GM19438 (cell line): ENCODE results near the gene KDM4F.

Experiments used
- ATAC-seq: cut with Tn5 transposase; IDR thresholded peaks from one replicate; pipeline ENCODE4 v1.9.1; 2021; ENCODE audit warnings: low read depth; ENCODE audit not compliant: unreplicated experiment

KDM4F gene

DNA sequence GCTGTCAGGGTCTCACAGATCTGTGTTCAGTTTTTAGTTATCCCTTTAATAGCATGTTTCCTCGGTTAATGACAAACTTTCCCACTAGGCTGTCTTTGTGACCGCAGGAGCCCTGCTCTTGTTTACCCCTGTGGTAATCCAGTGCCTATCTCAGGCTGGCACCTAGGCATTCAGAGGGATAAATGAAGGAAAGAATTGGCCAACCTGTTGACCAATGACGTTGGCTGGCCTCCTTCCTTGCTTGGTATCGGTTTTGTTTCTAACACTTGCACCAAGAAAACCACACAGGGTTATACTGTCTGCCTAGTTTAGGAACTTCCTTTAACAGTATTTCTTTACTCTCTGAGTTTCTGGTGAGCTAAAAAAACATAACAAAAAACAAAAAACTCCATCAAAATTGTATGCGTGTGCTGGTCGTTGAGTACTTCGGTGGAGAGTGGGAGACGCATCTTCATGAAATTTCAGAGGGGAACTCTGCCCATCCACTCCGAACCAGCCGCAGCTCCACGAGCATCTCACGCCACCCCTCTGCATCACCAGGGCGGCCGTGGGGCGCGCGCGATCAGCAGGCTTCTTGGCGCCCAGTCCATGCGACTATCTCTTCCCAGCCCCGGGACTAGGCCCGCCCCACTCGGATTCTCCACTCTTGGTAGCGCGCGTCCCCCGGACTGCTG is 39.9 kb downstream of the KDM4F start:
- peak; percentile 53 for ATAC-seq

DNA sequence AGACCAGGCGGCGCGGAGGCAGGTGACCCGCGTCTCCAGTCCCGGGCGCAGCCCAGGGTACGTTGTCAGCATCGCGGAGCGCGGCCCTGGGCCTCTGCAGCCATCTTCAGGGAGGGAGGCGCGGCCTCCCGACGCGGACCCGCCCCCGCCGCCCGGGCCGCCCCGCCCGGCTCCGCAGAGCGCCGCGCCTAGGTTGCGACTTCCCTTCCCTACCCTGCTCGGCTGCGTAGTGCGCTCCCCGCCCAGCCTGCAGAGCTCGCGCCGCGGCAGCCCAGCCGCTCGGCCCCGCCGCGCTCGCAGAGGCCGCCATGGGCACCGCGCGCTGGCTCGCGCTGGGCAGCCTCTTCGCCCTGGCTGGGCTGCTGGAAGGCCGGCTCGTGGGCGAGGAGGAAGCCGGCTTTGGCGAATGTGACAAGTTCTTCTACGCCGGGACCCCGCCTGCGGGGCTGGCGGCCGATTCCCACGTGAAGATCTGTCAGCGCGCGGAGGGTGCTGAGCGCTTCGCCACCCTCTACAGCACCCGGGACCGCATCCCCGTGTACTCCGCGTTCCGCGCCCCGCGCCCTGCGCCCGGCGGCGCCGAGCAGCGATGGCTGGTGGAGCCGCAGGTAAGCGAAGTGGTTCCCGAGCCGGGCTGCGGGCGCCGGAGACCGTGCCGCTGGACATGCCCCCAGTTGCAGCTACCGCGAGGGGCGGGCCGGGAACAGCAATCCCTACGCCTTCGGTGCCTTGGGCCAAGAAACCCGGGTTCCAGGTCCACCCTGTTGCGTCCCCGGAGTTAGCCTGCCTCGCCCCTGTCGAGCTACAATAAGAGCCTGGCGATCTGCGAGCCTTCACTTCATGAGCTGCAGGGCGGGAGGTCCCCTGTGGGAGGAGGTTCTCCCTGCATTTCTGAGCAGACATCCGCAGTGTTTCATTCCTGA is 40.7 kb downstream of the KDM4F start, which contains the start of gene ENDOD1:
Gene ENDOD1 (plus strand): TSS at position 227 of the 923 bp plus-strand sequence. CDS start 82 bp downstream, at position 309.
- peak; percentile 81 for ATAC-seq

DNA sequence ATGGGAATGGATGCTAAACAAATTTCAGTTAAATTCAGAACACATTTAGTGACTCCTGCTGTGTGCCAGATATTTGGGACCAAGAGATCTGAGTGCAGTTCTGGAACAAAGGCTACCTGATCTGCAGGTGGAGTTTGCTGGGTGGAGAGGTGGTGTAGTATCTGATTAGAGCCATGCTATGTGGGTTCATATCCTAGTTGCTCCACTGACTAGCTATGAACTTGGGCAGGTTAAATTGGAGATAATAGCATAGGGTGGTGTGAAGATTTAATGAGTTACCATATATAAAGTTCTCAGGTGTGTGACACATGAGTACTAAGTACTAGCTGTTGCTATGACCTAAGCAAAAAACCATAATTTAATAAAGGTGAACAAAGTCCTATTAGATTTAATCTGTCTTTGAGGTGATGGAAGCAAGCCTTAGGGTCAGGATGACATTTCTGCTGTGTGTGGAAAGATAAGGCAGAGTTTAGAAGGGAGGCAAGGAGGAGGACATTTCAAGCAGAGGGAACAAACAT is 42.5 kb downstream of the KDM4F start:
- no peak for ATAC-seq

DNA sequence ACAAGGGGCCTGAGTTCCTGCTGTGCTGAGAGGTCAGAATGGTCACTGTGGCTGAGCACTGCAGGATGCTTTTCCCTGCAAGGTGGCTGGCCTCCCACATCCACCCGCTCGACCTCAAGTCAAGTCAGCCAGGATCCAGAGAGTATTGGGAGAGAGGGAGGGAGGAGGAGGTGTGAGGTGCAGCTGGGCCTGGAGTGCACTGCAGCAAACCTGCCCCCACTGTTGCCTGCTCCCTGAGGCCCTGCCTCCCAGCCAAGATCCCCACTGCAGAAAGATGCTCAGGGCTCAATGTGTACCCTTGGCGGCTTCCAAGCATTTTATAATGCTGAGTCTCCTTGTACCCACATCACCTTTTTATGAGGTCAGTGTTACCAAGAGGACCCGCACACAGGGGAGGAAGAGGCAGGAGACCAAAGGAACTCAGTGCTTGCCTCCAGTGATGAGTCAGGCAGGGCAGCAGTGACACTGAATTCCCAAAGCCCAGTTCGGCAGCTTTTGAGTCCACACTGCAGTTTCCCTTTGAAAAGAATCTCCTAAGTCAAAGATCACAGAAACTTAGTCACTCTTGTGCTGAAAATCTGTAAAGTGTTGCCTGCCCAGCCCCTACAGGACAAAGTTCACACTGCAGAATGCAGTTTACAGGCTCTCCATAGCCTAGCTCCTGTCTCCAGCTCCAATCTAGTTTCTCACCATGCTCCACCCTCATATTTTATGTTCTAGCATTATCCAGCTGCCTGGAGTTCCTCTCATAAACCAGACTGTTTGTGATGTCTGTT is 43.5 kb downstream of the KDM4F start:
- no peak for ATAC-seq

DNA sequence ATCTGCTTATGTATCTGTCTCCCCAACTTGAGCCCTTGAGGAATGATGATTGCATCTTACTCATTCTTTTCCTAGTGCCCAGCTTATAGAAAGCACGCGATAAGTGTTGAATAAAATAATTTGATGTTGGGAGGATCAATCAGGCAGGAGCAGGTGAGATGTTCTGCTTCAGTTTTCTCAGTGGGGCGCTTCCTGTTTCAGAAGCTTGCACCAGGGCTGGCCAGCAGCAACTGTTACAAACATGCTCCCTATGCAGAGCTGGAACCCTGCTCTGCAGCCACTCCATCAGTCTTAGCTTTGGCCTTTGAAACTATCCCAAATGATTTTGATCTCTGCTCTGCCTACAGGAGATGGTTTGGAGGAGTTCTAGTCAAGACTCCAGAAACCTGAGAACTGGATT is 44.3 kb downstream of the KDM4F start:
- no peak for ATAC-seq

DNA sequence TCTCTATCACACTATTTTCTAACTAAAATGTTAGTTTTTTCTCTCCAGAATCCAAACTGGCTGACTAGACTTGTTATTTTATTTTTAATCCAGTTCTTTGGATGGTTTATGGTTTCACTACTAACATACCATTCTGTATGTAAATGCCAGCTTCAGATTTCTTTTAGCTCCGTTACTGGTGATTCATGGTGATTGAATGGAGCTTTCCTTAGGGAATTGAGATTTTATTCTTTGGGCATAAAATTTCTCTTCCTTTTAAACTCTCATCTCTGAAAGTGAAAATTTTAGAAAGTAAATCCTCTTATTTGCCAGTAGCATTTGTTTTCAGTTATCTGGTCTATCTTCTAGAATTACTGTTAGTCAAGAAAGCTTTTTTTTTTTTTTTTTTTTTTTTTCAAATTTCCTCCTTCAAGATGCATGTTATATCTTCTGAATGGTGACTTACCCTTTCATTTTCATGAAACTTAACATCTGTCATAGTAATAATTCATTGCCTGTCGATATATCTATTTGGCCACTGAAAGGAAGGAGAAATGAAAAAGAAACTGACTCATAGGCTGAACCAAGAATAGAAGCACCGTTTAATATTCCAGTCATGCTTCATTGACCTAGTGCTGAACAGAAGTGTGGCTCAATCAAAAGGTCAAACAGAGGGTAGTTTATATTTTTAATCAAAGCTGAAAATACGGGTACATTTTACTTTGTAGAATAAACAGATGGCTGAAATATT is 46.8 kb downstream of the KDM4F start:
- peak; percentile 62 for ATAC-seq

DNA sequence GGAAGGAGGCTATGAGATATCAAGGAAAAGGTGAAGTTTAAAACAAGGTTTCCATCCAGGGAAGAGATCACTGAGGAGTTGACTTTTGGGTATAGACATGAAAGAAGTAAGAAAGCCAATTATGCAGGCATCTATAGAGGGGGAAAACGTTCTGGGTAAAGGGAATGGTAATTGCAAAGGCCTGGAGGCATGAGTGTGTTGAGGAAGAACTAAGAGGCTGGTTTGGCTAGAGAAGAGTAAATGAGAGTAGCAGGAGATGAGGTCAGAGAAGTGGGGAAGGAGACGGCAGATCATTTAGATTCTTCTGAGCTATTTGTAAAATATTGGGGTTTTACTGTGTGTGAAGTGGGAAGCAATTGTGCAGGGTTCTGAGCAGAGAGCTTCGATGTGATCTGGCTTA is 48.0 kb downstream of the KDM4F start:
- no peak for ATAC-seq

DNA sequence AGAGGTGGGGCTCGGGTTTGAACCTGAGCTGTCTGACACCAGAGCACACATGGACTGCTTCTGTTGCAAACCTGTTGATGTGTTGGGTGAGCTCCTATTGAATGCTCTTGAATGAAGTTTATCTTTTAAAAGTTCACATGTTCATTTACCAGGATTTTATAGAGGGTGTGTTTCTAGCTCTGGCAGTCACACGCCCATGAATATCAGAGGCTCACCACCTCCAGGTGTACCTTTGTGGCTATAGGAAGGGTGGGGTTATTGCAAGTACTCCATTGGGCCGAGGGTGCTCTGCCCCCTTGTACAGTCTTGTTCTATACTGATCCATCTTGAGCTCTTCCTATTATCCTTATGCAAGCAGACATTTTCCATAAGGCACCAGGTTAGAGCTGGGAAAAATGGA is 49.6 kb downstream of the KDM4F start:
- no peak for ATAC-seq

DNA sequence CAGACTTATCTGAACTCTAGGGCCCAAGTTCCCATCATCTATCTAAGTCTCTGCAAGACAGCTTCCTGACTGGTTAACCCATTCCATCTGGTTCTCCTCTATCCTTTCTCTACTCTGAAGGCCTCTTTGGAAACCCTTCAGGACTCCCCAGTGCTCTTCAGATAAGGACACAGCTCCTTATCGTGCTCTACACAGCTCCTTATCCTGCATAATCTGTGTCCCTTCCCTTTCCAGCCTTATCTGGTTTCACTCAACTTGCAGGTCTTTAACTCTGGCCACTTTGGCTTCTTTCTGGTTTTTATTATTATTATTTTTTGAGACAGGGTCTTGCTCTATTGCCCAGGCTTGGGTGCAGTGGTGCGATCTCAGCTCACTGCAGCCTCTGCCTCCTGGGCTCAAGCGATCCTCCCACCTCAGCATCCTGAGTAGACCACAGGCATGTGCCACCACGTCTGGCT is 51.0 kb downstream of the KDM4F start:
- no peak for ATAC-seq
